ENCODE data around the gene UNC5C. TPM values are rescaled to one million over a fixed set of nuclear protein-coding genes. Genes with fewer than 3 reads are reported as not detected.

UNC5C gene
- total and polyA plus RNA-seq, 10 of the 15 experiments (the other 5 are each of a cell fraction or from before 2014, with no cell fraction given), result 0.02 to 2.0 (median 0.15) TPM; not detected in 1

- no peak for TF ChIP-seq KDM1A (IDR thresholded peaks at IDR 0.05; ENCODE audit: borderline replicate concordance)
- no peak for TF ChIP-seq NR2F1 (conservative IDR thresholded peaks at IDR 0.05)
Observed at GRCh38 chr4:95507561-95507960, 41.2 kb downstream of the UNC5C start (continued).

GRCh38 chr4:95507147-95507546 is 41.6 kb downstream of the UNC5C start:
- no peak for TF ChIP-seq MYB (IDR thresholded peaks at IDR 0.05; ENCODE audit: borderline replicate concordance, low read depth, low read length)
- TF ChIP-seq CBFB (IDR thresholded peaks at IDR 0.05; ENCODE audit: low read depth), result no peak
- TF ChIP-seq MTA2 (IDR thresholded peaks at IDR 0.05; ENCODE audit: low read depth), result peak; percentile 39; the same call in 1 of the 2 replicates
- TF ChIP-seq ZNF217 (IDR thresholded peaks at IDR 0.05), result no peak
- TF ChIP-seq EGR1 (IDR thresholded peaks at IDR 0.05; ENCODE audit: borderline replicate concordance in 1 of 2, low read depth in 2 of 2, low read length in 2 of 2), result no peak
- no peak for TF ChIP-seq RELA (IDR thresholded peaks at IDR 0.05; ENCODE audit: borderline replicate concordance, partially characterized antibody)
- TF ChIP-seq TARDBP (IDR thresholded peaks at IDR 0.05; ENCODE audit: borderline replicate concordance), result no peak
- no peaks in the 10 kb centered on the region for H3K9me3 ChIP-seq (replicated peaks; ENCODE audit: control insufficient read depth, insufficient read depth, low read length)
- SMC1A ChIA-PET (ENCODE audit: uncharacterized antibody, unreplicated experiment), result interaction anchor here (1.3 to 7.6 kb wide), 2 partner anchors 38 to 145 kb away, joined by 3 to 89 read pairs; partner anchors contain the start of gene UNC5C
- FAIRE-seq, result no peak
- no peak overlapping the region for H3K9ac ChIP-seq (ENCODE audit: control insufficient read depth, insufficient read depth, low read length)
- no peaks in the 10 kb centered on the region for H3K79me2 ChIP-seq (ENCODE audit: control insufficient read depth, insufficient read depth, low read length)
- no peaks in the 10 kb centered on the region for H3K4me1 ChIP-seq (ENCODE audit: control insufficient read depth, insufficient read depth, low read length)
- H3K27me3 ChIP-seq (replicated peaks in 1 of 2; ENCODE audit: control insufficient read depth in 2 of 2, insufficient read depth in 2 of 2, low read length in 1 of 2), result no peaks in the 10 kb centered on the region
- POLR2A ChIA-PET, result no interaction called here
- WGBS (ENCODE audit: insufficient coverage, insufficient replicate concordance, low lambda C conversion rate, missing lambda C conversion rate), result 4% methylated on average over 1 of the region's 1 CpG
- H3K36me3 ChIP-seq (ENCODE audit: control insufficient read depth in 2 of 2, insufficient read depth in 2 of 2, low read length in 1 of 2), result no peaks in the 10 kb centered on the region
- no peaks in the 10 kb centered on the region for H4K20me1 ChIP-seq (ENCODE audit: control insufficient read depth, insufficient read depth)
- peak; percentile 54 for ATAC-seq
- no peak for DNase-seq (ENCODE audit: low read depth, low spot score)
- no peak overlapping the region for H3K4me3 ChIP-seq
- RAD21 ChIA-PET (ENCODE audit: unreplicated experiment), result no interaction called here
- in situ Hi-C loops (cut with MboI), result no loop called here
- CTCF ChIA-PET, result interaction anchor here (7.4 kb wide), 1 partner anchor 39 kb away, joined by 87 read pairs; the partner anchor contains the start of gene UNC5C
- H3K4me2 ChIP-seq (ENCODE audit: control insufficient read depth, insufficient read depth), result no peak overlapping the region
- no TSS peak for BruUV-seq (replicated peaks)
- no peak overlapping the region for H3K27ac ChIP-seq (ENCODE audit: control insufficient read depth, insufficient read depth)
- no peak overlapping the region for H2AFZ ChIP-seq (ENCODE audit: control insufficient read depth, low read depth, low read length)
- intact Hi-C loops (cut with micrococcal nuclease; ENCODE audit: unreplicated experiment), result loop anchor here (5.0 kb wide), 1 partner anchor 530 kb away; no protein-coding TSS in a partner anchor

All from GM12878 (cell line).